SK-N-SH (cell line): ENCODE measurements around the gene YAP1. TPM values are rescaled to one million over a fixed set of nuclear protein-coding genes. Genes with fewer than 3 reads are reported as not detected.

Experiments
- CTCF ChIA-PET: fragments of 300-600, 350-600 bp; formaldehyde crosslinking; extraction: SDS; loops from one replicate; lab custom pipeline; 2021; lab: Yijun Ruan, JAX
- POLR2A ChIA-PET: fragments of 350-600 bp; sonication (Branson Sonifier 250); formaldehyde crosslinking; extraction: SDS; loops from one replicate; lab custom pipeline; 2020; ENCODE audit warnings: antibody characterized with exemption, inconsistent platforms; lab: Yijun Ruan, JAX
- DNase-seq: peaks from one replicate; pipeline ENCODE4 v3.0.0; 2012
- H2AFZ ChIP-seq: fragments of 200-600 bp; sonication (generic); 2 replicates; pipeline ENCODE4 v1.8.1; 2016; ENCODE audit warnings: antibody characterized with exemption, mild to moderate bottlenecking, low read depth
- H3F3A ChIP-seq: fragments of 200-600 bp; sonication (generic); replicated peaks from 2 replicates; pipeline ENCODE3; 2016; ENCODE audit warnings: antibody characterized with exemption, mild to moderate bottlenecking; ENCODE audit not compliant: insufficient read depth
- H3K27ac ChIP-seq, 2 experiments: fragments of 200-500 bp in 1 of 2; fragments of 200-600 bp in 1 of 2; sonication (Bioruptor generic) in 1 of 2; sonication (generic), shearing (Covaris generic) in 1 of 2; 2 replicates each; pipeline versions ENCODE4 v1.5.1 to v1.6.1; 2014 to 2016; ENCODE audit warnings: low read depth in 2 of 2, inconsistent platforms in 1 of 2, low read length in 1 of 2, mild to moderate bottlenecking in 1 of 2, mixed read lengths in 1 of 2
- H3K27me3 ChIP-seq: fragments of 200-600 bp; sonication (generic), shearing (Covaris generic); 2 replicates; pipeline ENCODE4 v1.6.1; 2016; ENCODE audit warnings: mixed run types; ENCODE audit not compliant: insufficient read depth
- H3K36me3 ChIP-seq, 2 experiments: fragments of 200-500 bp in 1 of 2; fragments of 200-600 bp in 1 of 2; sonication (Bioruptor generic) in 1 of 2; sonication (generic) in 1 of 2; replicated peaks in 1 of 2; 2 replicates each; pipeline versions ENCODE3 to v1.5.1; 2014 to 2016; ENCODE audit warnings: low read length in 1 of 2, mild to moderate bottlenecking in 1 of 2; ENCODE audit not compliant: insufficient read depth in 2 of 2, control insufficient read depth in 1 of 2
- H3K4me1 ChIP-seq, 2 experiments: fragments of 200-500 bp in 1 of 2; fragments of 200-600 bp in 1 of 2; sonication (Bioruptor generic) in 1 of 2; sonication (generic), shearing (Covaris generic) in 1 of 2; 2 replicates each; pipeline versions ENCODE4 v1.5.1 to v1.6.1; 2014 to 2016; ENCODE audit warnings: low read depth in 1 of 2, low read length in 1 of 2, mixed run types in 1 of 2; ENCODE audit not compliant: insufficient read depth in 2 of 2, control insufficient read depth in 1 of 2
- H3K4me2 ChIP-seq: fragments of 200-600 bp; sonication (generic), shearing (Covaris generic); 2 replicates; pipeline ENCODE4 v1.6.1; 2017; ENCODE audit warnings: mixed run types
- H3K4me3 ChIP-seq, 2 experiments: fragments of 200-500 bp in 1 of 2; fragments of 200-600 bp in 1 of 2; sonication (Bioruptor generic) in 1 of 2; sonication (generic), shearing (Covaris generic) in 1 of 2; 2 replicates each; pipeline versions ENCODE4 v1.5.1 to v1.8.1; 2014 to 2016; ENCODE audit warnings: low read depth in 2 of 2, inconsistent platforms in 1 of 2, low read length in 1 of 2, mild to moderate bottlenecking in 1 of 2, mixed read lengths in 1 of 2, moderate library complexity in 1 of 2
- H3K79me2 ChIP-seq: fragments of 200-600 bp; sonication (generic); 2 replicates; pipeline ENCODE4 v1.8.1; 2017; ENCODE audit warnings: mild to moderate bottlenecking; ENCODE audit not compliant: insufficient read depth
- H3K9ac ChIP-seq: fragments of 200-600 bp; sonication (generic); 2 replicates; pipeline ENCODE4 v1.6.1; 2017; ENCODE audit warnings: mixed run types
- H3K9me2 ChIP-seq: fragments of 200-600 bp; sonication (generic); 2 replicates; pipeline ENCODE4 v1.6.1; 2017; ENCODE audit warnings: mixed run types
- H3K9me3 ChIP-seq: fragments of 200-600 bp; sonication (generic); 2 replicates; pipeline ENCODE4 v1.6.1; 2017; ENCODE audit warnings: mixed run types, mild to moderate bottlenecking, moderate library complexity
- H4K20me1 ChIP-seq: fragments of 200-600 bp; sonication (generic); 2 replicates; pipeline ENCODE4 v1.6.1; 2017; ENCODE audit warnings: mild to moderate bottlenecking, mixed run types; ENCODE audit not compliant: insufficient read depth
- CHD2 ChIP-seq: fragments of 150-350 bp; IDR thresholded peaks from 2 replicates; pipeline ENCODE4 v1.6.1; 2018; ENCODE audit warnings: low read length; ENCODE audit not compliant: partially characterized antibody
- ELF1 ChIP-seq: IDR thresholded peaks from 2 replicates; pipeline ENCODE4 v1.4.0; 2012
- EZH2phosphoT487 ChIP-seq: fragments of 200-600 bp; sonication (generic); IDR thresholded peaks from 2 replicates; pipeline ENCODE4 v1.6.1; 2017; ENCODE audit warnings: low read depth, mixed run types, mild to moderate bottlenecking, antibody characterized with exemption, moderate library complexity, borderline replicate concordance
- JUND ChIP-seq: IDR thresholded peaks from 2 replicates; pipeline ENCODE4 v1.4.0; 2012
- MEF2A ChIP-seq: IDR thresholded peaks from 2 replicates; pipeline ENCODE4 v1.4.0; 2012; ENCODE audit warnings: low read depth, borderline replicate concordance
- MXI1 ChIP-seq: IDR thresholded peaks from 2 replicates; pipeline ENCODE4 v1.6.1; 2012; ENCODE audit warnings: mild to moderate bottlenecking, low read depth, low read length, improper control_type of control experiment
- POLR2AphosphoS5 ChIP-seq: IDR thresholded peaks from 2 replicates; pipeline ENCODE4 v1.6.1; 2012; ENCODE audit warnings: low read depth, low read length
- RCOR1 ChIP-seq: fragments of 150-350 bp; IDR thresholded peaks from 2 replicates; pipeline ENCODE4 v1.6.1; 2017; ENCODE audit warnings: antibody characterized with exemption, low read length
- RXRA ChIP-seq: IDR thresholded peaks from 2 replicates; pipeline ENCODE4 v1.4.0; 2012; ENCODE audit warnings: low read depth, mild to moderate bottlenecking, borderline replicate concordance
- SIN3A ChIP-seq: IDR thresholded peaks from 2 replicates; pipeline ENCODE4 v1.6.1; 2012; ENCODE audit warnings: low read depth, mild to moderate bottlenecking, low read length, moderate library complexity, borderline replicate concordance
- TCF12 ChIP-seq: IDR thresholded peaks from 2 replicates; pipeline ENCODE4 v1.4.0; 2012
- TEAD4 ChIP-seq: IDR thresholded peaks from 2 replicates; pipeline ENCODE4 v1.4.0; 2012; ENCODE audit warnings: mild to moderate bottlenecking, borderline replicate concordance; ENCODE audit not compliant: insufficient read depth
- USF1 ChIP-seq: IDR thresholded peaks from 2 replicates; pipeline ENCODE4 v1.4.0; 2012; ENCODE audit warnings: low read depth, borderline replicate concordance
- YY1 ChIP-seq: IDR thresholded peaks from 2 replicates; pipeline ENCODE4 v1.4.0; 2012; ENCODE audit warnings: low read depth, mild to moderate bottlenecking
- WGBS: methylation state at CpG from one replicate; pipeline ENCODE4 v1.1.6; 2017; ENCODE audit warnings: low lambda C conversion rate; 5-methylcytosine and 5-hydroxymethylcytosine counted together
- polyA plus RNA-seq, 3 experiments: library from polyadenylated mRNA; depleted of rRNA; stranded (reverse); fragments of >200 nt; gene quantifications; 2 replicates each; pipeline ENCODE4 v1.2.3, GENCODE V29; 2012
- TF ChIP-seq, protein P1 (sequence below): IDR thresholded peaks from 2 replicates; pipeline ENCODE4; 2012
- TF ChIP-seq, protein P2 (sequence below): IDR thresholded peaks from 2 replicates; pipeline ENCODE4 v1.6.1; 2012; ENCODE audit warnings: mild to moderate bottlenecking, low read depth, low read length, moderate library complexity
- TF ChIP-seq, protein P3 (sequence below): fragments of 150-350 bp; IDR thresholded peaks from 2 replicates; pipeline ENCODE4 v1.6.1; 2016; ENCODE audit warnings: mild to moderate bottlenecking, low read depth, low read length

YAP1 gene
- polyA plus RNA-seq, 1 of the 3 experiments (the other 2 are of a cell fraction), result 53.2 TPM

GRCh38 chr11:102186551-102187191, 76.4 kb downstream of the YAP1 start:
- Histone ChIP-seq H3K4me3 (no peak overlapping the region), H3F3A (peaks cover 16% of the 10 kb centered on the region), H3K4me2 (0 out of 2 replicates have a peak overlapping the region, but pooled peaks have one; percentile 41), H3K27me3 (no peaks in the 10 kb centered on the region), H2AFZ (no peak overlapping the region), H3K9me2 (no peaks in the 10 kb centered on the region), H3K4me1 (peaks cover 10 to 52% of the 10 kb centered on the region in 2 experiments), H4K20me1 (peaks cover 4% of the 10 kb centered on the region; the same call in 1 of the 2 replicates), H3K9ac (no peak overlapping the region), H3K79me2 (peaks cover 84% of the 10 kb centered on the region), H3K9me3 (no peaks in the 10 kb centered on the region), H3K27ac (peak overlapping the region; percentile 54 to 64; a peak in 2 of 4 replicates), H3K36me3 (peaks cover 2 to 33% of the 10 kb centered on the region in 2 experiments)
- WGBS, result 39% methylated on average over 6 of the region's 6 CpGs
- TF ChIP-seq TCF12 (peak; percentile 73), POLR2AphosphoS5 (peak; percentile 33; the same call in 1 of the 2 replicates), TEAD4 (no peak), MEF2A (no peak), ELF1 (no peak), JUND (no peak), SIN3A (no peak)
- TF ChIP-seq, protein P1, sequence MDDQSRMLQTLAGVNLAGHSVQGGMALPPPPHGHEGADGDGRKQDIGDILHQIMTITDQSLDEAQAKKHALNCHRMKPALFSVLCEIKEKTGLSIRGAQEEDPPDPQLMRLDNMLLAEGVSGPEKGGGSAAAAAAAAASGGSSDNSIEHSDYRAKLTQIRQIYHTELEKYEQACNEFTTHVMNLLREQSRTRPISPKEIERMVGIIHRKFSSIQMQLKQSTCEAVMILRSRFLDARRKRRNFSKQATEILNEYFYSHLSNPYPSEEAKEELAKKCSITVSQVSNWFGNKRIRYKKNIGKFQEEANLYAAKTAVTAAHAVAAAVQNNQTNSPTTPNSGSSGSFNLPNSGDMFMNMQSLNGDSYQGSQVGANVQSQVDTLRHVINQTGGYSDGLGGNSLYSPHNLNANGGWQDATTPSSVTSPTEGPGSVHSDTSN, result peak; percentile 24; the same call in 1 of the 2 replicates
- ChIA-PET POLR2A (no interaction called here), CTCF (no interaction called here)
- DNase-seq, result no peak

DNA sequence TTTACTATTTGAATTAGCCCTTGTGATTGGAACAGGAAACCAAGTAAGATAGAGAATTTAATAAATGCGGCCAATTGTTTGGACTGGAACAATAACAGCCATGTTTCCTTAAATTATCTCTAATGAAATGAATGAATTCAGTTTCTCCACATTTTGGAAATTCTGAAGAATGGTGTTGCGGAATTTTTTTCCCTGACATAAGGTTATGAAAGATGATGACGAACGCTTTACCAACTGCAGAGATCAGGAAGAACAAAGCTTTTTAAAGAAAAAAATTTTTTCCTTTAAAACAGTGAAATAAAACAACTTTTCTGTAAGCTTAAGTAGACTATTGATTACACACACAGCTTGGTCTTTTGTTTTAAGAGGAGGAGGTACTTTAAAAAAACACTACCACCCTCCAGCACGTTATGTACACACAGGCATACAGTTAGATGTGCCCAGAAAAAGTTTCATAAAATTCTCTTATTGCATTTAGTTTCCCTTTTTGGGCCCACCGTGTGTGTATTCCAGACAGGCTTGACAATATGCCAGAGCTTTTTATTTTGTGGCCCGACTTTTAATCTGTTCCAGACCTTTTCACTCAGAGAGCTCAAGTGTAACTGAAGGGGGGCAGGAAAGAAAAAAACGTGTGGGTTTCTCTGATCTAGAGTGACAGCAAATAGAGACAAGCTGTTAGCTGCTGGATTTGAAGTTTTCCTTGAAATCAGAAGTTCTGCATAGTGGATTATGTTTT, 77.3 kb downstream of the YAP1 start:
- Histone ChIP-seq H3K9ac (peak overlapping the region; percentile 17; the same call in 1 of the 2 replicates), H3K27me3 (no peaks in the 10 kb centered on the region), H3F3A (peaks cover 12% of the 10 kb centered on the region), H3K4me3 (no peak overlapping the region; a peak in 1 of 4 replicates), H3K79me2 (peaks cover 75% of the 10 kb centered on the region), H2AFZ (no peak overlapping the region), H3K27ac (peak overlapping the region; percentile 54 to 64), H3K9me2 (no peaks in the 10 kb centered on the region), H4K20me1 (peaks cover 4% of the 10 kb centered on the region; the same call in 1 of the 2 replicates), H3K4me2 (peak overlapping the region; percentile 41; the same call in 1 of the 2 replicates), H3K36me3 (peaks cover 2 to 29% of the 10 kb centered on the region in 2 experiments), H3K4me1 (peaks cover 10 to 46% of the 10 kb centered on the region in 2 experiments), H3K9me3 (no peaks in the 10 kb centered on the region)
- CTCF ChIA-PET, result interaction anchor here (1.1 to 1.2 kb wide), 2 partner anchors 27 to 204 kb away, joined by 3 read pairs; no protein-coding TSS in a partner anchor
- DNase-seq, result peak; percentile 39
- POLR2A ChIA-PET, result no interaction called here
- 40% methylated on average over 8 of the region's 8 CpGs for WGBS
- TF ChIP-seq ELF1, result no peak
- TF ChIP-seq RXRA, result 0 out of 2 replicates have a peak, but pooled peaks have one; percentile 20
- no peak for TF ChIP-seq YY1
- no peak for TF ChIP-seq EZH2phosphoT487
- peak; percentile 44; the same call in 1 of the 2 replicates for TF ChIP-seq POLR2AphosphoS5
- TF ChIP-seq, protein P2, sequence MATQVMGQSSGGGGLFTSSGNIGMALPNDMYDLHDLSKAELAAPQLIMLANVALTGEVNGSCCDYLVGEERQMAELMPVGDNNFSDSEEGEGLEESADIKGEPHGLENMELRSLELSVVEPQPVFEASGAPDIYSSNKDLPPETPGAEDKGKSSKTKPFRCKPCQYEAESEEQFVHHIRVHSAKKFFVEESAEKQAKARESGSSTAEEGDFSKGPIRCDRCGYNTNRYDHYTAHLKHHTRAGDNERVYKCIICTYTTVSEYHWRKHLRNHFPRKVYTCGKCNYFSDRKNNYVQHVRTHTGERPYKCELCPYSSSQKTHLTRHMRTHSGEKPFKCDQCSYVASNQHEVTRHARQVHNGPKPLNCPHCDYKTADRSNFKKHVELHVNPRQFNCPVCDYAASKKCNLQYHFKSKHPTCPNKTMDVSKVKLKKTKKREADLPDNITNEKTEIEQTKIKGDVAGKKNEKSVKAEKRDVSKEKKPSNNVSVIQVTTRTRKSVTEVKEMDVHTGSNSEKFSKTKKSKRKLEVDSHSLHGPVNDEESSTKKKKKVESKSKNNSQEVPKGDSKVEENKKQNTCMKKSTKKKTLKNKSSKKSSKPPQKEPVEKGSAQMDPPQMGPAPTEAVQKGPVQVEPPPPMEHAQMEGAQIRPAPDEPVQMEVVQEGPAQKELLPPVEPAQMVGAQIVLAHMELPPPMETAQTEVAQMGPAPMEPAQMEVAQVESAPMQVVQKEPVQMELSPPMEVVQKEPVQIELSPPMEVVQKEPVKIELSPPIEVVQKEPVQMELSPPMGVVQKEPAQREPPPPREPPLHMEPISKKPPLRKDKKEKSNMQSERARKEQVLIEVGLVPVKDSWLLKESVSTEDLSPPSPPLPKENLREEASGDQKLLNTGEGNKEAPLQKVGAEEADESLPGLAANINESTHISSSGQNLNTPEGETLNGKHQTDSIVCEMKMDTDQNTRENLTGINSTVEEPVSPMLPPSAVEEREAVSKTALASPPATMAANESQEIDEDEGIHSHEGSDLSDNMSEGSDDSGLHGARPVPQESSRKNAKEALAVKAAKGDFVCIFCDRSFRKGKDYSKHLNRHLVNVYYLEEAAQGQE, result no peak
- TF ChIP-seq, protein P3, sequence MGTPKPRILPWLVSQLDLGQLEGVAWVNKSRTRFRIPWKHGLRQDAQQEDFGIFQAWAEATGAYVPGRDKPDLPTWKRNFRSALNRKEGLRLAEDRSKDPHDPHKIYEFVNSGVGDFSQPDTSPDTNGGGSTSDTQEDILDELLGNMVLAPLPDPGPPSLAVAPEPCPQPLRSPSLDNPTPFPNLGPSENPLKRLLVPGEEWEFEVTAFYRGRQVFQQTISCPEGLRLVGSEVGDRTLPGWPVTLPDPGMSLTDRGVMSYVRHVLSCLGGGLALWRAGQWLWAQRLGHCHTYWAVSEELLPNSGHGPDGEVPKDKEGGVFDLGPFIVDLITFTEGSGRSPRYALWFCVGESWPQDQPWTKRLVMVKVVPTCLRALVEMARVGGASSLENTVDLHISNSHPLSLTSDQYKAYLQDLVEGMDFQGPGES, result no peak
- no peak for TF ChIP-seq CHD2
- no peak for TF ChIP-seq MXI1
- no peak for TF ChIP-seq JUND
- no peak for TF ChIP-seq SIN3A
- no peak for TF ChIP-seq USF1
- TF ChIP-seq TCF12, result peak; percentile 87
- TF ChIP-seq RCOR1, result no peak
